Stimulated activated CD4-positive, alpha-beta T cell treated with anti-CD3 and anti-CD28 coated beads, Interleukin-1b, Interleukin-23, amount 100 ng/mL, for 24 hours (primary cell): ENCODE measurements around the gene PIM2.

Experiments
- DNase-seq, 4 experiments: peaks; one replicate each; pipeline ENCODE4 v3.0.0-alpha.2; 2020; ENCODE audit warnings: low read depth in 4 of 4, low spot score in 1 of 4

PIM2 gene

DNA sequence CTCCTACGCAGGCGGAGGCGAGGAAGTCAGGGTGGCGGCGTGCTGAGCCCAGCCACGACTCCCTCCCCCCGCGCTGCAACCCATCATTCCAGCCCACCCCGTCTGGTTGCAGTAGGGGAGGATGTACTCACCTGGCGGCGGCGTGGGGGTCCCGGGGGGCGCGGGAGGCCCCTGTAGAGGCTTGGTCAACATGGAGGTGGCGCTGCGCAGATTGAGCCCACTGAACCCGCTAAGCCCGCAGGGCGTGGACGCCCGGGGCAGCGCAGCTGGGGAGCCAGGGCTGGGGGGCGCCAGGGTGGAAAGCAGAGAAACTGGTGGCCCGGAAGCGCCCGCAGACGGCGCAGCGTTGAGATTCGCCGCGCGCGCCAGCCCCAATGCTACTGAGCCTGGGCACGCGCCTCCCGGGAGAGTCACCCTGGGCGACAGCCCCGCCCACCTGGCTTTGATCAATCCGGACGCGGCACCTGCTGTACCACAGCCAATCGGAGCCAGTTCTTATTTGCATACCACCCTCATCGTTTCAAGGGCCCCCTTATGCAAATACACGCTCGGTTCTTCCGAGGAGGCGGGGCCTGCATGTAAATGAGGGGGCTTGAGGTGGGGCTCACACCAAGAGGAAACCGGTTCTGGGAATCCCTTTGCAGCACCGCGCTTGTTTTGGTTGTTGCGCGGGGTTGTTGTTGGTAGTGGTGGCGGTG, at the start of gene PIM2:
TSS of gene PIM2 (minus strand) at position 382 of the 698 bp plus-strand sequence. CDS start at position 192, 190 bp downstream.
- DNase-seq = peak; percentile 60 to 83 (median 76)

DNA sequence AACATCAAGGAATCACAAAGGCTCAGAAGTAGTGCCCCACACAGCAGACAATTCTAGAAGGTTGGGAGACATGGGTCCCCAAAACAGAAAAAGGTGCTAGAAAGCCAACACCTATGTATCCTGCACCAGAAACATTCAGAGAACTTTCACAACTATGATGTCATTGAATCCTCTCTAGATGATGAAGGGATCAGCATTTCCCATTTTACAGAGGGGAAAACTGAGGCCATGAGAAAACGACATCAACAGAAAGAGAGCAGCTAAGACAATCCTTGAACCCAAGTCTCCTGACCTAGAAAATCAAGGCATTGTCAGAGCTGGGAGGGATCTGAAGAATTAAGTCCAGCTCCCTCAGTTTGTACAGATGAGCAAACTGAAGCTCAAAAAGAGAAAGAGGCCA, 49.6 kb upstream of the PIM2 start:
- no peak for DNase-seq

DNA sequence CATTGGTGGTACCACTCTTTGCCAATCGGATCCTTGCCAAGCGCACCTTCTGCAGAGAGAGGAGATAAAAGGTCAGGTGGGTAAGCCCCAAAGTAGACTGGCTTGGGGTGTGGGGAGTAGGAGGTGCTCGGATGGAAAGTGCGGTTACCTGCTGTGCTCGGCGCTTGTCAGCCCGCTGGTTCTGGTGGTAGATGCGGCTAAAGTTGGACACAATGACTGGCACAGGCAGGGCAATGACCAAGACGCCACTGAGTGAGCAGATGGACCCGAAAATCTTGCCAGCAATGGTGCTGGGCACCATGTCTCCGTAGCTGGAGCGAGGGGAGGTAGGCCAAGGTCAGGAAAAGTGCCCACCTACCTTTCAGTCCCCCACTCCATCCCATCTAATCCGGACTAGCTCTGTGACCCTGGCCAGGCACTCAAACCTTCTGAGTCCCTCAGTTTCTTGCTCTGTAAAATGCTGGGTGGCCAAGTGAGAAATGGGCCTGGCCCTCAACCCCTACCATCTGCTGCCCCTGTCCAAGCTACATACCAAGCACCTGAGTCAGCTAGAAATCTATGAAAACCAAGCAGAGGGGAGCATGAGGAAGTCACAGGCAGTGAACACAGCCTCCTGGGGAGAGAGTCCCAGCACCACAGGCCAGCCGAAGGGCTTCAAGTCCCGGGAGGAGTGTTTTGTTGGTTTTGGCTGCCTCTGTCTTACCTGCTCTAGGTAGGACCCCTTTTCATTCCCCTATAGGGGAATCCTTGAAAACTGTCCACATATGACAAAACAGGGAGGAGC, 48.2 kb upstream of the PIM2 start:
- DNase-seq = no peak

DNA sequence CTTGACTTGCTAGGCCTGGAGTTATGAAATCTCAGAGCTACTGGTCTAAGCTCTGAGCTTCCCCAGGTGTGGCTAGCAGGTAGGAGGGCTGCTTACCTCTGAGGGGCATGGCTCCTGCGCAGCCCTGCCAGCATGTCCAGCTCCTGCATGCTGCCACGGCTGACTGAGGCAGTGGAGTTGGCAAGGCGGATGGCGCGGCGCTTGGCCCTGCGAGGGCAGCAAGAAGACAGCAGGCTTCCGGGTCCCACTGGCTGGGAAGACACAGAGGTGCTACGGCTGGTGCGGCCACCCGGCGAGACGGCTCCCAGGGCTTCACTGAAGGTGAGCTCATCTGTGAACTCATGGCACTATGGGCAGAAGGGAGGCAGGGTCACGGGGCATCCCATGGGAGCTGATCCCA, 47.1 kb upstream of the PIM2 start:
- no peak for DNase-seq

DNA sequence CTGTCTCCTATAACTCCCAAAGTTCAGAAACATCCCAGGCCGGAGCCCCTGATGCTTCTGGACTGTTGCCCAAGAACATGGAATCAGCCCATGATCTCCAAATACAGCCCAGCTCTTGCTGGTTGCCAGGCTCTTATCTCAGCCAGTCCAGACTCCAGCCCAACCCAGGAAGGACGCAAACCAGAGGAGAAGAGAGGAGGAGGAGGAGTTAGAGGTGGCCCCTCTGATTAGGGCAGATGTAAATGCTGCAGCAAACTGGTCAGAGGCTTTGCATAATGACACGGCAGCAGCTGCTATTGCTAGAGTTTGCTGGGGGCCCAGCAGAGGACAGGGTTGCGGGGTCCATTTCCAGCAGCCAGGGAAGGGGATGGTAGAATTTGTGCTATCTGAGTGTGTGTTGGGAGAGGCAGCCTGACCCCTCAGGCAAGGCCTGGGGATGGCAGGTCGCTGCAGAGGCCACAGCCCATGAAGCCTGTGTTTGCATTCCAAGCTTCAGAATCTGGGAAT, 42.8 kb upstream of the PIM2 start:
- DNase-seq = no peak

DNA sequence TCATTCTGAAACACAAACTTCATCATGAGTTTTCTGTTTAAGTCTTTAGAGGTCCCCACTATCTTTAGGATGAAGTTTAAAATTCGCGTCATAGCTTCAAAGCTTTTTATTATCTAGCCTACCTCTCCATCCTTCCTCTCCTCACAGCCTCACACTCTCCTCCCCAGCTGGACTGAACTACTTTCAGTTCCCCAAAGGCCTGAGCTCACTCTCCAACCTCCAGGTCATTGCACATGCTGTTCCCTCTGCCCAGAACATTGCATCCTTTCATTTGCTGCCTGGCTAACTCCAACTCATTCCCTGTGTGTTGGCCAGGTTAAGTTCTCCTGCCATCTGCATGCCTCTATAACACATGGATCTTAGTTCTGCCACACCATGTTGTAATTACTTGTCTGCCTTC, 41.5 kb upstream of the PIM2 start:
- DNase-seq = no peak

DNA sequence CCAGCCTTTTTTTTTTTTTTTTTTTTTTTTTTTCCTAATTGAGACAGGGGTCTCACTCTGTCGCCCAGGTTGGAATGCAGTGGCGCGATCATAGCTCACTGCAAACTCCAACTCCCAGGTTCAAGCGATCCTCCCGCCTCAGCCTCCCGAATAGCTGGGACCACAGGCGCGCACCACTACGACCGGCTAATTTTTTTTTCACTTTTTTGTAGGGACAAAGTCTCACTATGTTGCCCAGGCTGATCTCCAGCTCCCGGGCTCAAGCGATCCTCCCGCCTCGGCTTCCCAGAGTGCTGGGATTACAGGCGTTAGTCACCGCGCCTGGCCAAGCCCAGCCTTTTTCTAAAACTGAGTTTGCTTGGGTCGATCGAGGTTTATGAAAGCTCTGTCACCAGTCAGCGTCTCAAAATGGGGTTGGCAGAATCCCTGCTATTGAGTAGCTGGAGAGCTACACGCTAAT, 39.8 kb upstream of the PIM2 start:
- DNase-seq = no peak

DNA sequence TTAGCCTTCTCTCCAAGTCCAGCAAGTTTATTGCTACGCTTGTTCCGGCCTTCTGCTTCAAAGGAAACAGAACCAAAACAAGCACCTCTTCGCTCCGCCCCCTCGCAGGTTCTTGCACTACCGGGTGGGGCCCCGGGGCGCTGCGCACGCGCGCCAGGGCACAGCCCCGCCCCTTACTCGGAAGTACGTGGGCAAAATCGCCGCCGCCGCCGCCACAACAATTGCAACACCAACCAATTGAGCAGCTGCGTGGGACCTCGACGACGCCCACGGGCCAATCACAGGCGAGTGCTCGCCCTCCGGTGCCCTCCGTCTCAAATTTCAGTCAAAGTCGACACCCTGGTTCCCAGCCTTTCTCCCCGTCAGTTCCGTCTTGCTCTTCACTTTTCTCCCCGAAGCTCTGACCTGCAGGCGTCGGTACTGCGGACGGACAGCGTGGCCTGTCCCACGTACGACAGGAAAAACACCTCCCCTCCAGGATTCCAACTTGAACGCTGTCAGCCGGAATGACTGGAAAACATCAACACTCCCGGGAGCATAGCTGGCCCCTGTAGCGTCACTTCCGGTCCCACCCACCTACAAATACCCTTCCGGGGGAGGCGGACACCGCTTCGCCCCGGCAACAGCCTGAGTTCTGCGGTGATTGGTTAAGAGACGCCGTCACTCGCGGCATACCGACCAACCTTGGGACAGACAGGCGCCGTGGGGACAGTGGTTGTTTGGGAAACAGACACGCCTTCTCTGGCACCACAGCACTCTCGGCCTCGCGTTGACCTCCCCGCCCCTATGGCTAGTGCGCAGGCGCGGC, 39.2 kb upstream of the PIM2 start:
- DNase-seq = peak; percentile 74 to 85 (median 78)

DNA sequence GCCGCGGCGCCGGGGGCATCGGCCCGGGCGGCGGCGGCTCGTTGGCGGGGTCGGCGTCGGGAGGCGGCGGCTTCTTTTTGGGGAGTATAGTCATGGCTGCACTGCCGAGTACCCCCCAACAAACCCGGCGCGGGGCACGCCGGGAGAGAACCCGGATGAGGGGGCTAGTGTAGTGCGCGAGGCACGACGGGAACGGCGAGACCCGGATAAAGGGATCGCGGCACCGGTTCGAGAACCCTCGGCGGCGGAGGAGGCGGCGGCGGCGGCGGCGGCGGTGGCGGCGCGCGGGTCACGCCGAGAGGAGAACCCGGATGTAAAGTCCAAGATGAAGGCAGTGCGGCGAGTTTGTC, 38.6 kb upstream of the PIM2 start, which contains the start of gene OTUD5:
TSS of gene OTUD5 (minus strand) at position 131 of the 350 bp plus-strand sequence. CDS start at position 94, 37 bp downstream.
- peak in 3 of 4 experiments; percentile 39 to 69 (median 63) for DNase-seq

DNA sequence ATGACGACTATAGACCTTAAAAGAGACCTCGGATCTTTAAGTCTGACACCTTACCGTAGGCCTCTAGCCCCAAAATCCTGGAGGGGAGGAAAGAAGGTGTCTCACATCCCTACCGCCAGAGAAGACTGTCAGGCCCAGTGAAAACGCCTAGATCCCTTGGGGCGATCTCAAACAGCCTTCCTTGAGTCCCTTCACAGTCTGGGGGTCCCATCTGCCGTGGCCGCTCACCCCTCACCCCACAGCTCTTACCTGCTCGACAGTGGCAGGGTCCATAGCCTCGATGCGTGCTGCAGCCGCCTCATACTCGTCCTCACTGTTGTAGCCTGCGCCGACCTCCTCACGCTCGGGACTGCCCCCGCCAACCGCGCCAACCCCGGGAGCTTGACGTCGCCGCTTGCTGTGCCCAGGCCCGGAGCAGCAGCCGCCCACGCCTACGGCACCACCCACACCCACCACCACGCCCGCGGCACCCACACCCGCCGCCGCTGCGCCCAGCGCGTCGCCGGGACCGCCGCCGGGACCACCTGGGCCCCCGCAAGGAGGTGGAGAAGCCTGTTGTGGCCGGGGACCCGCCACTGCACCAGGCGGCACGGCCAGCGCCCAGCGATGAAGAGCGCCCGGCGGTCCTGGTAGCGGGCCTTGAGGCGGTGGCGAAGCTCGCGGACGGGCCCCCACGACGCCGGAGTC, 38.0 kb upstream of the PIM2 start:
- peak in 1 of 4 experiments; percentile 45 for DNase-seq

DNA sequence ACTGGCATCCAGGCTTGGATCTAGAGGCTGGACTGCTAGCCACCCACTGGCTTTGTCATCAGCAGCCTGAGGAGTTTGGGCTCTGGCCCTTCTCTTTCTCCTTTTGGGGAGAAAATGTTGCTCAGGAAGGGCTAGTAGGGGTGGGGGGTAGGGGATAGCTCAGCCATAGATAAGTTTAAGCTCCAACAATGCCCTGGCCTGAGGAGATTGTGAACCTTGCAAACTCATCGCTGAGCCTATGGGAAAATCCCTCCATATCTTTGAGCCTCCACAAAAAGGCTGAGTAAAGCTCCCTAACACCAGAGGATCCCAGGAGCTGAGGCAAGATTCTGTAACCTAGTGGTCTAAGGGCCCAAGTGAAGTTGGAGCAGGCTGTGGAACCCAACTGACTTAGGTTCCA, 29.8 kb upstream of the PIM2 start:
- DNase-seq = no peak

DNA sequence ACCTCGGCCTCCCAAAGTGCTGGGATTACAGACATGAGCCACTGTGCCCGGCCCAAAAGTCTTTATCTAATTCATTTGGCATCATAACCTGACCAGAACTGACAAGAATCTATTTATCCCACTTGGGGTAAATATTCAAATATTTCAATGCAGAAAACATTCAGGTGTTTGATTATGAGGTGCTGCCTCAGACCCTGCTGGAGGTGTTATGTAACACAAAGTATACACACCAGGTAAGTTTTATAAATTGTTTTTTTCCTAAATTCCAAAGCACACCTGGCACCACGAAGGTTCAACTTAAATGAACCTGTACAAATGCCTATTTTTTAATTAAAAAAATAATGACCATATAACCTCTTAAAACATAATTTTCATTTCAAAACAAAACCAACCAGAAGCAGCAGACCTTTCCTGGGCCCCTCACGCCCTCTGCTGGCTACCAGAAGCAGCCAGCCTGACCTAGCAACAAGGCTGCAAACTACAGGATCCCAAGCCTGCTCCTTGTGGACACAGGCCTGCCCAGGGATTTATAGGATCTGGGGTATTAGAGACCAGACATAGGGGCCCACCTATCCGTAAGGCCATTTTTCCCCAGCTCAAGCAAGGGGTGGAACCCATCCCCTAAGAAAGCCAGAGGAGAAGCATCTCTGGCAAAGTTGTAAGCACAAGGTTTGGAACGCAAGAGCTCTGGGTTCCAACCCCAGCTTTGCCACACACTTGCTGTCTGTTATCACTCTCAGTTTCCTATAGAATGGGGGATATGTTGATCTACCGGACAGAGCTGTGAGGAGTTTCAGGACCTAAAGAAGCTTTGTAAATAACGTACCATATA, 26.9 kb upstream of the PIM2 start:
- DNase-seq = no peak

DNA sequence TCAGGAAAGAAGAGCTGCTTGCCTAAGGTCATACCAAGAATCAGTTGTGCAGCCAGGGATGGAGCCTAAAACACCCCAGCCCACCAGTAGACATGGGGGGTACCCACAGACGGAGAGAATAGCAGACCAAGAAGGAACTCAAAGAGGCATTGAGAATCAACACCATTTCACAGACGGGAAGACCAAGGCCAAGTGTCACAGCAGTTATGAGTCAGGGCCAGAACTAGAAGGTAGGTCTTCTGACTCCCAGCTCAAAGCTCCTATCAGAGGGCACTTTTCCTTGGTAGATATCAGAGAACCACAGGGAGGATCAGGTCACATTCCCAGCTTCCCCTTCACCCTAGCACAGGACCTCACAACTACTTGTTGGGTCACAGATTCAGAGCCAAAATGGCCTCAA, 24.1 kb upstream of the PIM2 start:
- no peak for DNase-seq

DNA sequence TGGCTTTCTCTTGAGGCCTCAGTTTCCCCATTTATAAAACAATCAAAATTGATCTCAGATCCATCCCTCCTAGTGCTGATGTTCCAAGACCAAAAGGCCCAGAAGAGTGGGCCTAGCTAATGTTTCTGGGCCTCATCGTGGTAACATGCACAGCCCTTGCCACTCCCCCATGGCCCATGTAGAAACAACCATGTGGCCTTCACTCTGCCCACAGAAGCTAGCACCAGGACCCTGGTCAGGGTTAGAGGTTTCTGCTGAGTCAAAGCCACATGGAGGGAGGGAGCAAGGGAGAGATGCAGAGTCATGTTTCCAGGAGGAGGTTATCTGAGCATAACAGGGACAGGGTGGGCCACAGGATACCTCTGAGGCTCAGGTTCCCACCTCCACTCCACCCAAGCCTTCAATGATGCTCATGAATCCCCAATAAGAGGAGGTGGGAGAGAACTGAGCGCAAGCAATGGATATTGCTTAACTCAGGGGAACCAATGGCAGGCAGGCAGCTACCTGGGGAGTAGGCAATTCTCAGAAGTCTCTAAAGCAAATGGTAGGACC, 21.7 kb upstream of the PIM2 start:
- DNase-seq = no peak

DNA sequence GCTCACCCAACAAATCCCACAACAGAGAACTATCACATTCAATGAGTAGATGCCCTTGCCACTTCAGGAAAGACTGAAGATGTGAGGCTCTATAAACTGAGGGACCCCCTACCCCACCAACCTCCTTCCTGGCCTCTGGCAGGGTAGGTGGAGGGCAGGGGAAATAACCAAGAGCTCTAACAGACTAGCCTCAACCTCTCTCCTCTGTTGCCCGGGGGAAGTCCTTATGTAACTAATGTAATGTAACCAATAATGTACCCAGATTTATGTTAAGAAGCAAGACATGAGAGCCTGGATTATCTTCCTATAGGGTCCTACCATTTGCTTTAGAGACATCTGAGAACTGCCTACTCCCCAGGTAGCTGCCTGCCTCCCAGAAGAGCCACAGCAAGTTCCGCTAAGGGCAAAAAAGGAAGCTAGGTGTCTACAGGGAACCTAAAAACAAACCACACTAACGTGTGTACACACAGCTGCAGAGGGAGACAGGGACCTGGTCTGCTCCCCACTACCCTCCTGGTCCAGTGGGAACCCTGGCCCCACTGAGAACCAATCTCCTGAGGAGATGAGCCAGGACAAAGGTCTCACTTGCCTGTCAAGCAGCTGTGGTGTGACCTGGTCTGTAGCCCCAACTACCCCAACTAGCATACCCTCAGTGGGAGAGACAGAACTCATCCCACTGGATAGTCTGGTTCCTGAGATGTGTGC, 20.9 kb upstream of the PIM2 start:
- DNase-seq = no peak

DNA sequence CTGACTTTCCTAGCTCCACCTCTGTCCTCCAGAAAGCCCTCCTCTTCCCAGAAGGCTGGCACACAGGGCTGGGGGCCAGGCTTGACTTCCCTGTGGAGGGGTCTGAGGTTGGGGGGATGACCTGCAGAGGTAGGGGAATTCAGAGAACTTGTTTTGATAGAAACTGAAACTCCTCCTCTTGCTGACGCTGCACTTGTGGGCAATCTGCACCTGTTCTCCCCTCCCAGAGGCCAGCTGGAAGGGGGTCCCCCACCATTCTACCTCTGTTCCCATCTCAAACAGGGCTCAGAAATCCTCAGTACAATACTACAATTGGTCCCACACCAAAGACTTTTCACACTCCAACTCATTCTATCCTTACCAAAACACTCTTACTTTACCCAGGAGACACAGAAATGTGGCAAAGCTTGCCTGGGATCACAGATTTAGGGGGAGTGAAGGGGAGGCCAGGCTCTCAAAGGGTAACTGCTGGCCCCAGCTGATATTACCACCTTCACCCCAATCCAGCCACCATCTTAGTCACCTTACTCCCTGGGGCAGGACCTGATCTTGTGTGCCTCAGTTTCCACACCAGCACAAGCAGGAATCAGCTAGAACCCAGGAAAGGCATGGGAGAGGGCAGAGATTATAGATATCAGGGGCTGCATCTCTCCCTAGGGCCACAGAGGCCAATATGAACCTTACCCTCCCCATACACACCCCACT, 20.0 kb upstream of the PIM2 start:
- peak in 2 of 4 experiments; percentile 55 to 64 for DNase-seq

DNA sequence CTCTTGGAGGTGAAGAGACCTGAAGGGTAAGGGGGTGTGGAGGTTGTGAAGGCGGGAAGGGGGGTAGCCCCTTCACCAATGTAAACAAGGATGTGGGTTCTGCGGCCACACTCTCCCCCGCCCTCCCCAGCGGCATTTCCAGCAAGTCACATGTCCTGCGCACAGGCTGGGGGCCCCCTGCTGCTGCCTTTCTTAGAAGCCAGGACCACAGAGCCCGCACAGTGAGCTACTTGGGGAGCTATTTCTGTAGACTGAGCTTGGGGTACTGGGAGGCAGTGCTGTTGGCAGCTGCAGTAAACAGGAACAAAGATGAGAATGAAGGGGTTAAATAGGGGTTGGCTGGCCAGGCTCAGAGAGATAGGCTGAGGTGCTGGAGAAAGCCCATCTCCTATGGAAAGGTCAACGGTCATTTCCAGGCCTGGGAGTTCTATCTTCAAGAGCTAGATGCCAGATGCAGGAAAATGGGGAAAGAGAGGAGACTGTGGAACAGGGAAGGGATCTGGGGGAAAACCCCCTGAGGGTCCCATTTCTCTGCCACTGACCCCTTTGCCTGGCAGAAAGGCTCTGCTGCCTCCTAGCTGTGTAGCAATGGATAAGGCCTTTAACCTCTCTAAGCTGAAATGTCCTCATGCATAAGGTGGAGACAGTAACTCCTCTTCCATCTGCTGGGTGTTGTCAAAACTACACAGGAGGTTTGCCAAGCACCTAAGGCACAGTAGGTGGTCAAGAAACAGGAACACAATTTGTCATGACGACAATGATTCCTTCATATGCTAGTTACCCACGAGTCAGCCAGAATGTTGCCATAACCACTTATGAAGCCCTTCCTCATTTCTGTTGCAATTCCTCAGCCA, 18.5 kb upstream of the PIM2 start:
- DNase-seq = peak; percentile 57 to 84 (median 74)
